ENCODE results near the gene PRR5. TPM values are rescaled to one million over a fixed set of nuclear protein-coding genes. Genes with fewer than 3 reads are reported as not detected.
A peak's percentile ranks its signal among the peaks of the same experiment; 100 is the strongest.
"Not testable (repeated sequence)": the region's sequence is repeated elsewhere in the genome, so short reads cannot be mapped to it uniquely, and the experiment has no call there.

The PRR5 gene
- total RNA-seq, 2 experiments from 2014 or later: 20.0 to 35.7 TPM

GRCh38 chr22:44738347-44738715, 36.3 kb downstream of the PRR5 start:
- H3K4me3 Mint-ChIP-seq: no peak overlapping the region
- DNase-seq (no peak), ATAC-seq (no peak)
- no peak overlapping the region for H3K27ac Mint-ChIP-seq
- H3K9me3 Mint-ChIP-seq (ENCODE audit: low read depth): no peaks in the 10 kb centered on the region
- no peaks in the 10 kb centered on the region for H3K36me3 Mint-ChIP-seq
- H3K27me3 Mint-ChIP-seq: no peaks in the 10 kb centered on the region
- H3K4me1 Mint-ChIP-seq: no peaks in the 10 kb centered on the region
- CTCF ChIA-PET: interaction anchor here (10.1 kb wide), 1 partner anchor 40 kb away, joined by 91 read pairs; no protein-coding TSS in a partner anchor

DNA sequence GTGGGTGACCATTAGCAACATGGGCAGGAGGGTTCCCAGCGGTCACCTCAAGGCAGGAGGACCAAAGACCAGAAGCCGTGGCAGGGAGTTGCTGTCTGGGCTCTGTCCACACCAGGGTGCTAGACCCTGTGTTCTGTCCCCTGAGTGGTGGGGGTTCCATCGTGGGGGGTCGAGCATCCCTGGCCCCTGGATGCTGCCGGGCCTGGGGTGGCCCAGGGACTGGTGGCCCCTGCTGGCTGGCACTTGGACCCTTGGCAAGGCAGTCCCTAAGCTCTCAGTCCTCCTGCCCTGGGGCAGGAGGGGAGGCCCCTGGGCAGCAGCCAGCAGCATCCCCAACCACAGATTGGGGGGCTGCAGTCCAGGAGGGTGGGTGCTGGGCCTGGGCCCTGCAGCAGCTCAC, 37.0 kb downstream of the PRR5 start:
- no peak for DNase-seq
- CTCF ChIA-PET: no interaction called here
- no peak overlapping the region for H3K4me3 Mint-ChIP-seq

DNA sequence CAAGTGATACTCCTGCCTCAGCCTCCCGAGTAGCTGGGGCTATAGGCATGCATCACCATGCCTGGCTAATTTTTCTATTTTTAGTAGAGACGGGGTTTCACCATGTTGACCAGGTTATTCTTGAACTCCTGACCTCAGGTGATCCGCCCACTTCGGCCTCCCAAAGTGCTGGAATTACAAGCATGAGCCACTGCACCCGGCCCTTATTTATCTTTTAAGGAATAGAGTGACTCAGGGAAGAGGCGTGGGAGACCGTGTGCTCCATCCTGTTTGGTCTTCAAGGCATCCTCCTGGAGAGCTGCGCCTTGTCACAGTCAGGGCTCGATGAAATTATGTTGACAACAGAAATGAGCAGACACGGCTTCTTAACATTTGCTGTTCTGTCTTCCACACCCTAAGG, 37.7 kb downstream of the PRR5 start:
- CTCF ChIA-PET: interaction anchor here (1.3 kb wide), 1 partner anchor 42 kb away, joined by 4 read pairs; no protein-coding TSS in a partner anchor
- H3K4me3 Mint-ChIP-seq: not testable (repeated sequence)

More for the DNA sequence above, 37.0 kb downstream of the PRR5 start:
- H3K27me3 Mint-ChIP-seq: no peaks in the 10 kb centered on the region
- H3K27ac Mint-ChIP-seq: no peak overlapping the region
- ATAC-seq: no peak
- no peaks in the 10 kb centered on the region for H3K4me1 Mint-ChIP-seq
- no peaks in the 10 kb centered on the region for H3K9me3 Mint-ChIP-seq (ENCODE audit: low read depth)
- H3K36me3 Mint-ChIP-seq: no peaks in the 10 kb centered on the region

GRCh38 chr22:44740307-44740706, 38.3 kb downstream of the PRR5 start:
- no peaks in the 10 kb centered on the region for H3K36me3 Mint-ChIP-seq
- no peak overlapping the region for H3K27ac Mint-ChIP-seq
- no peaks in the 10 kb centered on the region for H3K4me1 Mint-ChIP-seq
- no peaks in the 10 kb centered on the region for H3K27me3 Mint-ChIP-seq
- H3K4me3 Mint-ChIP-seq: no peak overlapping the region
- ATAC-seq: no peak
- DNase-seq: no peak
- H3K9me3 Mint-ChIP-seq (ENCODE audit: low read depth): no peaks in the 10 kb centered on the region
- CTCF ChIA-PET: interaction anchor here (0.6 to 1.3 kb wide), 2 partner anchors 43 to 55 kb away, joined by 4 to 6 read pairs; no protein-coding TSS in a partner anchor

More for the DNA sequence above, 37.7 kb downstream of the PRR5 start:
- ATAC-seq; H3K9me3 Mint-ChIP-seq (ENCODE audit: low read depth); H3K36me3 Mint-ChIP-seq; DNase-seq; H3K4me1 Mint-ChIP-seq; H3K27me3 Mint-ChIP-seq; H3K27ac Mint-ChIP-seq: not testable (repeated sequence)

DNA sequence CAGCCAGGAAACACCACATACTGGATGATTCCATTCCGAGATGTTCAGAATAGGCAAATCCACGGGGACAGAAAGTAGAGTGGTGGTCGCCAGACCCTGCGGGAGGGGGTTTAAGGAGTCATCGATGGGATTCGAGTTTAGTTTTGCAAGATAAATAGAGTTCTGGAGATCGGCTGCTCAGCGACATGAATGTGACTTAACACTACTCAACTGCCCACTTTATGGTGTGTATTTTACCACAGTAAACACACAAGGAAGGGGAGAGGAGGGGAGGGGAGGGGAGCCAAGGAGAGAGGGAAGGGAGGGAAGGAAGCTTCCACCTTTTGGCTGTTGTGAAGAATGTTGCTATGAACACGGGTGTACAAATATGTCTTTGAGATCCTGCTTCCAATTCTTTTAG, 39.9 kb downstream of the PRR5 start:
- no peak overlapping the region for H3K4me3 Mint-ChIP-seq
- H3K4me1 Mint-ChIP-seq: no peaks in the 10 kb centered on the region
- no peak for ATAC-seq
- peaks cover 8% of the 10 kb centered on the region for H3K27me3 Mint-ChIP-seq
- no peak for DNase-seq
- H3K36me3 Mint-ChIP-seq: no peaks in the 10 kb centered on the region
- H3K9me3 Mint-ChIP-seq (ENCODE audit: low read depth): no peaks in the 10 kb centered on the region
- no peak overlapping the region for H3K27ac Mint-ChIP-seq
- CTCF ChIA-PET: interaction anchor here (1.2 kb wide), 1 partner anchor 79 kb away, joined by 3 read pairs; no protein-coding TSS in a partner anchor

GRCh38 chr22:44743247-44743646, 41.2 kb downstream of the PRR5 start:
- ATAC-seq: no peak
- Mint-ChIP-seq H3K27ac (no peak overlapping the region), H3K4me1 (no peaks in the 10 kb centered on the region), H3K27me3 (peaks cover 10% of the 10 kb centered on the region), H3K4me3 (no peak overlapping the region), H3K36me3 (no peaks in the 10 kb centered on the region), H3K9me3 (ENCODE audit: low read depth) (no peaks in the 10 kb centered on the region)
- DNase-seq: no peak
- CTCF ChIA-PET: interaction anchor here (1.2 kb wide), 1 partner anchor 78 kb away, joined by 3 read pairs; no protein-coding TSS in a partner anchor

DNA sequence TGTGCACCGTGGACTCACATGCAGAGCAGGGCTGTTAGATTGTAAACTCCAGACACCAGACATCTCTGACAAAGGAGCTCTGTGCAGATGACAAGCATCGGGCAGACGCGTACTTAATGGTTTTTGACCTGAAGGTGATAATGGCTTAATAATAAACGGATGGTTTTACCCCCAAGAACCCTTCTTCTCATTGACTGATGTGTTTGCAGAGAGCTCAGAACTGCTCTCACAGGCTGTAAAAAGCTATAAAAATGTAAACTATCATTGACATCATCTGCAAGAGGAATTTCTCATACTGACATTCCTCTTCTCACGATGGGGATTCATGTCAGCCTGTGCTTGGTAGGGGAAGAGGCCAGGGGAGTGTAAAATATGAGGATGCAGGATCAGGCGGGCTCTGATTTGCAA, 41.8 kb downstream of the PRR5 start:
- no peak overlapping the region for H3K4me3 Mint-ChIP-seq
- no peaks in the 10 kb centered on the region for H3K36me3 Mint-ChIP-seq
- no peak for DNase-seq
- no peaks in the 10 kb centered on the region for H3K9me3 Mint-ChIP-seq (ENCODE audit: low read depth)
- CTCF ChIA-PET: no interaction called here
- H3K27me3 Mint-ChIP-seq: peaks cover 10% of the 10 kb centered on the region
- H3K4me1 Mint-ChIP-seq: no peaks in the 10 kb centered on the region
- no peak overlapping the region for H3K27ac Mint-ChIP-seq
- no peak for ATAC-seq

GRCh38 chr22:44745853-44746789, 44.1 kb downstream of the PRR5 start:
- CTCF ChIA-PET: no interaction called here
- no peaks in the 10 kb centered on the region for H3K36me3 Mint-ChIP-seq
- H3K27ac Mint-ChIP-seq: no peak overlapping the region
- ATAC-seq (no peak), DNase-seq (no peak)
- no peaks in the 10 kb centered on the region for H3K9me3 Mint-ChIP-seq (ENCODE audit: low read depth)
- peaks cover 18% of the 10 kb centered on the region for H3K27me3 Mint-ChIP-seq
- H3K4me1 Mint-ChIP-seq: no peaks in the 10 kb centered on the region
- H3K4me3 Mint-ChIP-seq: no peak overlapping the region

DNA sequence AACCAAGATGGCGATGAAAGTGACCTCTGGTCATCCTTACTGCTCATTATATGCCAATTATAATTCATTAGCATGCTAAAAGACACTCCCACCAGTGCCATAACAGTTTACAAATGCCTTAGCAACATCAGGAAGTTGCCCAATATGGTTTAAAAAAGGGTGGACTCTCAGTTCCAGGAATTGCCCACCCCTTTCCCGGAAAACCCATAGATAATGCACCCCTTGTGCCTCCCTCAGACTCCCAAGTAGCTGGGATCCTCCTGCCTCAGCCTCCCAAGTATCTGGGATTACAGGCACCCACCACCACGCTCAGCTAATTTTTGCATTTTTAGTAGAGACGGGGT, 45.8 kb downstream of the PRR5 start:
- CTCF ChIA-PET; H3K27ac Mint-ChIP-seq; DNase-seq; H3K36me3 Mint-ChIP-seq; H3K4me1 Mint-ChIP-seq; H3K4me3 Mint-ChIP-seq; ATAC-seq; H3K9me3 Mint-ChIP-seq (ENCODE audit: low read depth): not testable (repeated sequence)
- H3K27me3 Mint-ChIP-seq: peaks cover 27% of the 10 kb centered on the region

- H3K4me1 Mint-ChIP-seq: no peaks in the 10 kb centered on the region
- ATAC-seq: no peak
- H3K36me3 Mint-ChIP-seq: no peaks in the 10 kb centered on the region
- no peak for DNase-seq
- CTCF ChIA-PET: no interaction called here
- no peaks in the 10 kb centered on the region for H3K9me3 Mint-ChIP-seq (ENCODE audit: low read depth)
- H3K4me3 Mint-ChIP-seq: no peak overlapping the region
- H3K27ac Mint-ChIP-seq: no peak overlapping the region
- H3K27me3 Mint-ChIP-seq: peaks cover 35% of the 10 kb centered on the region
Observed at GRCh38 chr22:44748524-44748923, 46.5 kb downstream of the PRR5 start.

DNA sequence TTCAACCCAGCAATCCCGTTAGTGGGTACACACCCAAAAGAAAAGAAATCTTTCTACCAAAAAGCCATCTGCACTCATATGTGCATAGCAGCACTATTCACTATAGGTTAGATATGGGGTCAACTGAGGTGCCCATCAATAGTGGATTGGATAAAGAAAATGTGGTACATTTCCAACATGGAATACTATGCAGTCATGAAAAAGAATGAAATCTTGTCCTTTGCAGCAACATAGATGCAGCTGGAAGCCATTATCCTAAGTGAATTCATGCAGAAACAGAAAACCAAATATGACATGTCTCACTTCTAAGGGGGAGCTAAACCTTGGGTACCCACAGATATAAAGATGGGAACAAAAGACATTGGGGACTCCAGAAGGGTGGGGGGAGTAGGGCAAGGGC, 48.5 kb downstream of the PRR5 start:
- no peaks in the 10 kb centered on the region for H3K36me3 Mint-ChIP-seq
- peaks cover 54% of the 10 kb centered on the region for H3K27me3 Mint-ChIP-seq
- H3K4me3 Mint-ChIP-seq: no peak overlapping the region
- CTCF ChIA-PET: no interaction called here
- no peak for ATAC-seq
- no peaks in the 10 kb centered on the region for H3K4me1 Mint-ChIP-seq
- H3K9me3 Mint-ChIP-seq (ENCODE audit: low read depth): no peaks in the 10 kb centered on the region
- DNase-seq: no peak
- H3K27ac Mint-ChIP-seq: no peak overlapping the region

GRCh38 chr22:44752285-44753188, 50.5 kb downstream of the PRR5 start, which contains the start of gene ARHGAP8:
TSS of gene ARHGAP8 (plus strand) at chr22:44752575. CDS start at chr22:44786528, 33,953 bp downstream.
- DNase-seq: no peak
- Mint-ChIP-seq H3K27me3 (peaks cover 59% of the 10 kb centered on the region), H3K4me1 (no peaks in the 10 kb centered on the region), H3K36me3 (no peaks in the 10 kb centered on the region), H3K27ac (no peak within 1 kb of the TSS), H3K4me3 (no peak within 1 kb of the TSS), H3K9me3 (ENCODE audit: low read depth) (no peaks in the 10 kb centered on the region)
- CTCF ChIA-PET: no interaction called here
- peak; percentile 36 for ATAC-seq

DNA sequence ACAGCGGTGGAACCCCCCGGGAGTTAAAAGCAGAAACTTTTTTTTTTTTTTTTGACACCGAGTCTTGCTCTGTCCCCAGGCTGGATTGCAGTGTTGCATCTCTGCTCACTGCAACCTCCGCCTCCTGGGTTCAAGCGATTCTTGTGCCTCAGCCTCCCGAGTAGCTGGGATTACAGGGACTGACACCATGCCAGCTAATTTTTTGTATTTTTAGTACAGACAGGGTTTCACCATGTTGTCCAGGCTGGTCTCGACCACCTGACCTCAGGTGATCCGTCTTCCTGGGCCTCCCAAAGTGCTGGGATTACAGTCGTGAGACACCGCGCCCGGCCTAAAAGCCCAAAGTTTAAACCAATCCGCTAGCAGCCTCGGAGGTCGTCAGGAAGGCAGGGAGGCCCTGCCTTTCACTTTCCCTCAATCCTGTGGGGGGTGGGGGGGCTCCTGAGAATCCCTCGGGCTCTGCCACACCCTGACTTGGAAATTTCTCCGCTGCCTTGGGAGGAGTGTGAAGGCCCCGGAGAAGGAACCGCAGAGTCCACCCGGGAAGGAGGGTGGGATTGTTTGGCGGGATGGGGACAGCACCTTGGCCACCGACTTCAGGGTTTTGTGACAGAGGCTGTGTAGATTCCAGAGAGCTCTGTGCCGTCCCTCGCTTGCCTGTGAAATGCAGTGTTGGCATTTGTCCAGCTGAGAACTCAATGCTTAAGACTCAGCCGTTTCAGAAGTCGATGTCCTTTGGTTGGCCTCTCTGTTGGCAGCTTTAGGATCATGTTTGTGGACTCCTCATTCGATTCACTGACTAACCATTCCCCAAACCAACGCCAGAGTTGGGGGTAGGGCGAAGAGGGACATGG, 51.4 kb downstream of the PRR5 start:
- Mint-ChIP-seq H3K4me1 (no peaks in the 10 kb centered on the region), H3K27me3 (peaks cover 59% of the 10 kb centered on the region), H3K27ac (no peak overlapping the region)

More for the DNA sequence above, 51.4 kb downstream of the PRR5 start:
- no peak overlapping the region for H3K4me3 Mint-ChIP-seq
- CTCF ChIA-PET: interaction anchor here (1.0 kb wide), 1 partner anchor 19 kb away, joined by 3 read pairs; no protein-coding TSS in a partner anchor
- H3K36me3 Mint-ChIP-seq: no peaks in the 10 kb centered on the region
- H3K9me3 Mint-ChIP-seq (ENCODE audit: low read depth): no peaks in the 10 kb centered on the region
- no peak for DNase-seq
- ATAC-seq: no peak
